ENCODE results near the gene ASIC4.

The ASIC4 gene

GRCh38 chr2:219522111-219523030 is 8.1 kb downstream of the ASIC4 start:
- H3K36me3 ChIP-seq: no peaks in the 10 kb centered on the region
- no peaks in the 10 kb centered on the region; the same call in 1 of the 2 replicates for H4K20me1 ChIP-seq
- no peaks in the 10 kb centered on the region for H3K9me3 ChIP-seq
- no peak for TF ChIP-seq Cebpa-rat (IDR thresholded peaks at IDR 0.05)
- peaks cover 51% of the 10 kb centered on the region for H3K4me1 ChIP-seq
- no peak overlapping the region for H3K27ac ChIP-seq
- no peak overlapping the region for H3K9ac ChIP-seq
- H3K4me3 ChIP-seq: no peak overlapping the region
- H3K27me3 ChIP-seq: peaks cover 65% of the 10 kb centered on the region
- H3K4me2 ChIP-seq: peak overlapping the region; percentile 61

GRCh38 chr2:219523031-219523671 is 8.9 kb downstream of the ASIC4 start:
- Histone ChIP-seq H3K27ac (no peak overlapping the region), H3K4me2 (peak overlapping the region; percentile 55), H3K9me3 (no peaks in the 10 kb centered on the region), H3K4me3 (no peak overlapping the region), H3K27me3 (peaks cover 73% of the 10 kb centered on the region), H3K9ac (no peak overlapping the region), H3K4me1 (peaks cover 43% of the 10 kb centered on the region), H4K20me1 (no peaks in the 10 kb centered on the region; the same call in 1 of the 2 replicates), H3K36me3 (no peaks in the 10 kb centered on the region)
- TF ChIP-seq Cebpa-rat (IDR thresholded peaks at IDR 0.05): no peak

- no peak overlapping the region for H3K27ac ChIP-seq
- no peak overlapping the region for H3K9ac ChIP-seq
- peaks cover 39% of the 10 kb centered on the region for H3K4me1 ChIP-seq
- no peaks in the 10 kb centered on the region; the same call in 1 of the 2 replicates for H4K20me1 ChIP-seq
- TF ChIP-seq Cebpa-rat (IDR thresholded peaks at IDR 0.05): no peak
- no peak overlapping the region for H3K4me2 ChIP-seq
- no peaks in the 10 kb centered on the region for H3K36me3 ChIP-seq
- H3K4me3 ChIP-seq: no peak overlapping the region
- H3K9me3 ChIP-seq: no peaks in the 10 kb centered on the region
- H3K27me3 ChIP-seq: peaks cover 89% of the 10 kb centered on the region
Observed at GRCh38 chr2:219524817-219525216, 10.5 kb downstream of the ASIC4 start.

- no peaks in the 10 kb centered on the region; the same call in 1 of the 2 replicates for H4K20me1 ChIP-seq
- TF ChIP-seq Cebpa-rat (IDR thresholded peaks at IDR 0.05): no peak
- H3K4me2 ChIP-seq: no peak overlapping the region
- H3K27ac ChIP-seq: no peak overlapping the region
- H3K27me3 ChIP-seq: peaks cover 91% of the 10 kb centered on the region
- no peaks in the 10 kb centered on the region for H3K36me3 ChIP-seq
- H3K4me1 ChIP-seq: peaks cover 38% of the 10 kb centered on the region
- H3K9me3 ChIP-seq: no peaks in the 10 kb centered on the region
- H3K9ac ChIP-seq: no peak overlapping the region
- no peak overlapping the region for H3K4me3 ChIP-seq
Observed at GRCh38 chr2:219525533-219526232, 11.4 kb downstream of the ASIC4 start.

GRCh38 chr2:219526320-219527075 is 12.2 kb downstream of the ASIC4 start:
- Histone ChIP-seq H3K36me3 (no peaks in the 10 kb centered on the region), H3K9ac (no peak overlapping the region), H3K27ac (no peak overlapping the region), H3K4me3 (no peak overlapping the region), H3K4me2 (no peak overlapping the region), H3K4me1 (peaks cover 30% of the 10 kb centered on the region), H3K9me3 (no peaks in the 10 kb centered on the region), H4K20me1 (no peaks in the 10 kb centered on the region; the same call in 1 of the 2 replicates), H3K27me3 (peaks cover 85% of the 10 kb centered on the region)
- TF ChIP-seq Cebpa-rat (IDR thresholded peaks at IDR 0.05): no peak

GRCh38 chr2:219527076-219527394 is 12.8 kb downstream of the ASIC4 start:
- Histone ChIP-seq H3K27ac (no peak overlapping the region), H3K4me3 (no peak overlapping the region), H3K4me2 (no peak overlapping the region), H3K9me3 (no peaks in the 10 kb centered on the region), H4K20me1 (no peaks in the 10 kb centered on the region), H3K27me3 (peaks cover 80% of the 10 kb centered on the region), H3K4me1 (peaks cover 25% of the 10 kb centered on the region), H3K9ac (no peak overlapping the region), H3K36me3 (no peaks in the 10 kb centered on the region)
- no peak for TF ChIP-seq Cebpa-rat (IDR thresholded peaks at IDR 0.05)

DNA sequence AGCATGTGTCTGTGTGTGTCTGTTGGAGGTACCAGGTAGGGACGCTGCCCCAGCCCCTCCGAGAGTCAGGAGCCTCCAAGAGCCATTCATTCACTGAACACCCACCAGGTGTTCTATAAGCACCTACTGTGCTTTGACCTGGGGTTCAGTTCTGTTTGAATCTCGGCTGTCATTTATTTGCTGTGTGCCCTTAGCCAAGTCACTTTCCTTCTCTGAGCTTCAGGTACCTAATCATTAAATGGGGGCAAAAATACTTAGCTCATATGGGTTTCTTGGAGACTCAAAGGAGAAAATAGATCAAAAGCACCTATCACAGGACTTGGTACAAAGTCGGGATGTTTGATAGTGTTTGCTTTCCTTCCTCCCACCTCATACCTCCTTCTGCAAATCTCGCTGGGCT is 13.2 kb downstream of the ASIC4 start:
- peaks cover 22% of the 10 kb centered on the region for H3K4me1 ChIP-seq
- TF ChIP-seq Cebpa-rat (IDR thresholded peaks at IDR 0.05): no peak
- peaks cover 75% of the 10 kb centered on the region for H3K27me3 ChIP-seq

GRCh38 chr2:219530048-219530963 is 16.0 kb downstream of the ASIC4 start:
- Histone ChIP-seq H3K9ac (no peak overlapping the region), H3K27ac (no peak overlapping the region), H3K4me2 (peak overlapping the region; percentile 69), H3K9me3 (no peaks in the 10 kb centered on the region), H3K4me3 (no peak overlapping the region), H3K27me3 (peaks cover 47% of the 10 kb centered on the region), H3K4me1 (peaks cover 6% of the 10 kb centered on the region), H3K36me3 (no peaks in the 10 kb centered on the region), H4K20me1 (no peaks in the 10 kb centered on the region)
- TF ChIP-seq Cebpa-rat (IDR thresholded peaks at IDR 0.05): no peak

More for the DNA sequence above, 13.2 kb downstream of the ASIC4 start:
- Histone ChIP-seq H3K9me3 (no peaks in the 10 kb centered on the region), H3K36me3 (no peaks in the 10 kb centered on the region), H3K9ac (no peak overlapping the region), H3K4me2 (0 out of 2 replicates have a peak overlapping the region, but pooled peaks have one; percentile 2), H3K27ac (no peak overlapping the region), H4K20me1 (no peaks in the 10 kb centered on the region), H3K4me3 (no peak overlapping the region)
